Ovary (tissue), 9 donors: ENCODE measurements around the gene PPP4C. TPM values are rescaled to one million over a fixed set of nuclear protein-coding genes. Genes with fewer than 3 reads are reported as not detected.
A peak's percentile ranks its signal among the peaks of the same experiment; 100 is the strongest.

Experiments used
- DNase-seq, 5 donors: peaks; one replicate each; pipeline ENCODE4 v3.0.0-alpha.2; 2019 to 2020
- H3K27ac ChIP-seq, 2 donors: fragments of 200-600 bp; one replicate each; pipeline versions ENCODE4 v1.5.1 to v1.8.0; 2019 to 2022
- H3K27me3 ChIP-seq: fragments of 200-600 bp; one replicate; pipeline ENCODE4 v1.8.0; 2022
- H3K36me3 ChIP-seq: fragments of 200-600 bp; sonication (generic); one replicate; pipeline ENCODE4 v1.5.1; 2019
- H3K4me1 ChIP-seq: one replicate; pipeline ENCODE4 v1.8.1; 2013; ENCODE audit warnings: mild to moderate bottlenecking, moderate library complexity; ENCODE audit not compliant: insufficient read depth
- H3K4me3 ChIP-seq: fragments of 200-600 bp; sonication (generic); one replicate; pipeline ENCODE4 v1.5.1; 2017
- H3K9me3 ChIP-seq, 2 donors: fragments of 200-600 bp in 1 of 2; sonication (generic) in 1 of 2; one replicate each; pipeline versions ENCODE4 v1.5.1 to v1.8.1; 2013 to 2019; ENCODE audit warnings: mild to moderate bottlenecking in 1 of 2, moderate library complexity in 1 of 2
- CTCF ChIP-seq, 3 donors: fragments of 450-650 bp in 2 of 3; fragments of 200-600 bp in 1 of 3; IDR thresholded peaks; one replicate each; pipeline versions ENCODE4 v1.5.1 to v1.8.0; 2016 to 2022; ENCODE audit warnings: antibody characterized with exemption in 3 of 3, mild to moderate bottlenecking in 1 of 3
- EP300 ChIP-seq: sonication (generic); formaldehyde crosslinking; IDR thresholded peaks from one replicate; pipeline ENCODE4 v1.6.1; 2017; ENCODE audit warnings: antibody characterized with exemption
- POLR2A ChIP-seq: fragments of 450-650 bp; IDR thresholded peaks from one replicate; pipeline ENCODE4 v1.6.1; 2017; ENCODE audit warnings: antibody characterized with exemption, mild to moderate bottlenecking, moderate library complexity
- WGBS, 3 donors: extraction: QIAGEN DNeasy Blood & Tissue Kit in 1 of 3; methylation state at CpG; one replicate each; pipeline versions ENCODE4 v1.1.5 to v1.1.7; 2013 to 2017; 5-methylcytosine and 5-hydroxymethylcytosine counted together
- intact Hi-C, 4 donors: fragments of 100-400 bp; cut with DNase I; formaldehyde crosslinking; loops; one replicate each; pipeline versions ENCODE4 v1.11.0 to v1.15.1; 2022 to 2023
- polyA plus RNA-seq, 2 donors: library from polyadenylated mRNA; stranded (reverse); fragments of 200-250 nt in 1 of 2; fragments of 350-450 nt in 1 of 2; fragmentation: Illumina TruSeq in 1 of 2; extraction: RNeasy Lipid Tissue Mini Kit (QIAGEN cat#74804) in 1 of 2; gene quantifications; one replicate each; pipeline ENCODE4 v1.2.3, GENCODE V29; 2013 to 2014
- total RNA-seq, 7 donors: library from RNA; depleted of rRNA in 2 of 7; stranded (reverse); fragments of >200 nt in 2 of 7; fragmentation: NEBNext Ultra II Directional in 3 of 7; extraction: Animal tissue kit (Norgen Biotek cat#: 25700) in 3 of 7; gene quantifications; one replicate each; pipeline versions ENCODE4 v1.1.0 to v1.2.4, GENCODE V29; 2016 to 2023
- donor health status: DM: no; HTN: no; CAD: no; lungs with moderate emphysema.
- donor health status: DM: no; HTN: no; CAD: no.
- donor health status: Bipolar disorder and iron deficiency.
- donor health status: DM: yes; HTN: yes; CAD: no.
- donor health status: DM: no; HTN: no; CAD: no.
- donor health status: DM: yes; HTN: yes; CAD: no.

The PPP4C gene
- total and polyA plus RNA-seq, 9 donors: 13.7 to 58.8 (median 49.1) TPM

GRCh38 chr16:30028438-30029076 lies 47.2 kb upstream of the PPP4C start:
- WGBS, 3 donors: 8 to 14% (median 12%) methylated on average over 18 of the region's 18 CpGs
- no peaks in the 10 kb centered on the region for H3K4me1 ChIP-seq
- no peak for TF ChIP-seq EP300
- no peak for TF ChIP-seq CTCF (IDR thresholded peaks at IDR 0.05)
- no peak for TF ChIP-seq POLR2A
- no peaks in the 10 kb centered on the region for H3K36me3 ChIP-seq
- intact Hi-C loops: loop anchor here in 3 of 4 donors (10.0 kb wide), 2 partner anchors 304 to 334 kb away; no protein-coding TSS in a partner anchor
- peak in 2 of 5 donors; percentile 39 to 50 for DNase-seq
- H3K27me3 ChIP-seq: peaks cover 3% of the 10 kb centered on the region
- no peaks in the 10 kb centered on the region for H3K9me3 ChIP-seq
- no peak overlapping the region for H3K4me3 ChIP-seq
- no peak overlapping the region for H3K27ac ChIP-seq

GRCh38 chr16:30030011-30030685 lies 45.6 kb upstream of the PPP4C start:
- 36 to 44% (median 38%) methylated on average over 21 to 23 of the region's 23 CpGs for WGBS, 3 donors
- H3K36me3 ChIP-seq: no peaks in the 10 kb centered on the region
- DNase-seq: no peak
- H3K27me3 ChIP-seq: peaks cover 3% of the 10 kb centered on the region
- no peak overlapping the region for H3K27ac ChIP-seq
- no peaks in the 10 kb centered on the region for H3K4me1 ChIP-seq
- intact Hi-C loops: loop anchor here in 1 of 4 donors (10.0 kb wide), 1 partner anchor 335 kb away; no protein-coding TSS in a partner anchor
- H3K9me3 ChIP-seq: no peaks in the 10 kb centered on the region
- TF ChIP-seq POLR2A (no peak), CTCF (IDR thresholded peaks at IDR 0.05) (no peak), EP300 (no peak)
- H3K4me3 ChIP-seq: no peak overlapping the region

- Histone ChIP-seq H3K9me3 (no peaks in the 10 kb centered on the region), H3K4me1 (no peaks in the 10 kb centered on the region), H3K27ac (no peak within 1 kb of the TSS), H3K27me3 (peaks cover 3% of the 10 kb centered on the region), H3K4me3 (no peak within 1 kb of the TSS), H3K36me3 (no peaks in the 10 kb centered on the region)
- no peak for DNase-seq
- whole genome bisulfite sequencing, 3 donors: 2 to 3% (median 2%) methylated on average over 25 to 27 of the region's 27 CpGs
- intact Hi-C loops: loop anchor here in 1 of 4 donors (10.0 kb wide), 1 partner anchor 336 kb away; no protein-coding TSS in a partner anchor
- TF ChIP-seq CTCF (IDR thresholded peaks at IDR 0.05): no peak
- no peak for TF ChIP-seq EP300
- no peak for TF ChIP-seq POLR2A
These were observed 44.9 kb upstream of the PPP4C start, which contains the start of gene TLCD3B for GRCh38 chr16:30030841-30031413. TLCD3B (minus strand) TSS chr16:30031271; CDS start chr16:30030527, 744 bp downstream.

GRCh38 chr16:30031477-30031918 lies 44.3 kb upstream of the PPP4C start:
- H3K9me3 ChIP-seq: no peaks in the 10 kb centered on the region
- peaks cover 3% of the 10 kb centered on the region for H3K27me3 ChIP-seq
- no peak overlapping the region for H3K27ac ChIP-seq
- intact Hi-C loops: loop anchor here in 1 of 4 donors (10.0 kb wide), 1 partner anchor 337 kb away; no protein-coding TSS in a partner anchor
- TF ChIP-seq CTCF (IDR thresholded peaks at IDR 0.05) (no peak), EP300 (no peak), POLR2A (no peak)
- no peak for DNase-seq
- WGBS, 3 donors: 21 to 26% (median 21%) methylated on average over 11 of the region's 11 CpGs
- H3K4me1 ChIP-seq: no peaks in the 10 kb centered on the region
- no peak overlapping the region for H3K4me3 ChIP-seq
- H3K36me3 ChIP-seq: no peaks in the 10 kb centered on the region
